Neuronal stem cell (in vitro differentiated cells): ENCODE results near the gene DHCR7. TPM values are rescaled to one million over a fixed set of nuclear protein-coding genes. Genes with fewer than 3 reads are reported as not detected.

Experiments used
- DNase-seq: peaks from one replicate; pipeline ENCODE4 v3.0.0-alpha.2; 2013; ENCODE audit warnings: low spot score
- H2AFZ ChIP-seq: one replicate; pipeline ENCODE4 v1.6.1; 2013; ENCODE audit warnings: mild to moderate bottlenecking, low read length, inconsistent platforms
- H2AK5ac ChIP-seq: 2 replicates; pipeline ENCODE4 v1.6.1; 2013; ENCODE audit warnings: low read depth, mild to moderate bottlenecking, inconsistent platforms, low read length, moderate library complexity, mixed read lengths
- H2BK120ac ChIP-seq: 2 replicates; pipeline ENCODE4 v1.6.1; 2013; ENCODE audit warnings: low read depth, mild to moderate bottlenecking, inconsistent platforms, low read length, moderate library complexity, mixed read lengths
- H2BK12ac ChIP-seq: one replicate; pipeline ENCODE4 v1.6.1; 2013; ENCODE audit warnings: low read length, inconsistent platforms
- H2BK15ac ChIP-seq: 2 replicates; pipeline ENCODE4 v1.6.1; 2013; ENCODE audit warnings: mild to moderate bottlenecking, low read length, inconsistent platforms, mixed read lengths
- H2BK5ac ChIP-seq: one replicate; pipeline ENCODE4 v1.6.1; 2013; ENCODE audit warnings: inconsistent platforms, mild to moderate bottlenecking, low read length, moderate library complexity
- H3K14ac ChIP-seq: one replicate; pipeline ENCODE4 v1.6.1; 2013; ENCODE audit warnings: low read length, inconsistent platforms
- H3K18ac ChIP-seq: 2 replicates; pipeline ENCODE4 v1.6.1; 2013; ENCODE audit warnings: low read length, inconsistent platforms
- H3K23ac ChIP-seq: 2 replicates; pipeline ENCODE4 v1.6.1; 2013; ENCODE audit warnings: low read depth, mild to moderate bottlenecking, mixed read lengths, low read length, inconsistent platforms; ENCODE audit not compliant: poor library complexity
- H3K27ac ChIP-seq: replicated peaks from 3 replicates; pipeline ENCODE4 v1.5.1; 2013; ENCODE audit warnings: low read length, inconsistent platforms
- H3K27me3 ChIP-seq, 3 experiments: 2 replicates each; pipeline ENCODE4 v1.6.1; 2013; ENCODE audit warnings: low read length in 3 of 3, mild to moderate bottlenecking in 2 of 3, inconsistent platforms in 1 of 3, low read depth in 1 of 3, mixed read lengths in 1 of 3, moderate library complexity in 1 of 3; ENCODE audit not compliant: control insufficient read depth in 3 of 3, insufficient read depth in 3 of 3
- H3K36me3 ChIP-seq, 2 donors: replicated peaks in 1 of 2; 2 replicates each; pipeline ENCODE4 v1.6.1; 2013; ENCODE audit warnings: low read length in 2 of 2; ENCODE audit not compliant: control insufficient read depth in 2 of 2, insufficient read depth in 2 of 2
- H3K4ac ChIP-seq: 2 replicates; pipeline ENCODE4 v1.6.1; 2013; ENCODE audit warnings: inconsistent platforms, mild to moderate bottlenecking, low read length, moderate library complexity
- H3K4me1 ChIP-seq, 2 donors: 1 replicate in 1 of 2; 2 replicates in 1 of 2; pipeline ENCODE4 v1.6.1; 2013; ENCODE audit warnings: low read length in 2 of 2, low read depth in 1 of 2; ENCODE audit not compliant: control insufficient read depth in 2 of 2, insufficient read depth in 1 of 2
- H3K4me2 ChIP-seq: one replicate; pipeline ENCODE4 v1.6.1; 2013; ENCODE audit warnings: mild to moderate bottlenecking, low read length, inconsistent platforms; ENCODE audit not compliant: insufficient read depth, poor library complexity, severe bottlenecking
- H3K4me3 ChIP-seq, 2 donors: 2 replicates each; pipeline ENCODE4 v1.5.1; 2013; ENCODE audit warnings: low read length in 2 of 2, mild to moderate bottlenecking in 2 of 2, inconsistent platforms in 1 of 2, moderate library complexity in 1 of 2
- H3K79me1 ChIP-seq: one replicate; pipeline ENCODE4 v1.6.1; 2013; ENCODE audit warnings: low read depth, mild to moderate bottlenecking, inconsistent platforms, low read length, moderate library complexity
- H3K9ac ChIP-seq: one replicate; pipeline ENCODE4 v1.6.1; 2013; ENCODE audit warnings: mild to moderate bottlenecking, low read depth, low read length, inconsistent platforms; ENCODE audit not compliant: poor library complexity
- H3K9me3 ChIP-seq, 2 donors: replicated peaks in 1 of 2; 2 replicates each; pipeline versions ENCODE3 to v1.6.1; 2013; ENCODE audit warnings: low read length in 2 of 2, mild to moderate bottlenecking in 2 of 2, inconsistent platforms in 1 of 2, low read depth in 1 of 2, mixed read lengths in 1 of 2, moderate library complexity in 1 of 2; ENCODE audit not compliant: control insufficient read depth in 2 of 2, insufficient read depth in 1 of 2
- H4K8ac ChIP-seq: one replicate; pipeline ENCODE4 v1.6.1; 2013; ENCODE audit warnings: low read depth, mild to moderate bottlenecking, inconsistent platforms, low read length, moderate library complexity
- H4K91ac ChIP-seq: one replicate; pipeline ENCODE4 v1.6.1; 2013; ENCODE audit warnings: low read length, low read depth, mild to moderate bottlenecking, inconsistent platforms; ENCODE audit not compliant: poor library complexity
- WGBS, 2 donors: extraction: QIAGEN DNeasy Blood & Tissue Kit; methylation state at CpG; one replicate each; pipeline ENCODE4 v1.1.7; 2013; ENCODE audit warnings: missing lambda C conversion rate in 2 of 2, mixed read lengths in 1 of 2; ENCODE audit not compliant: insufficient read length in 2 of 2, insufficient replicate concordance in 1 of 2; ENCODE audit errors: extremely low coverage in 2 of 2; 5-methylcytosine and 5-hydroxymethylcytosine counted together
- polyA plus RNA-seq, 2 experiments: library from polyadenylated mRNA; stranded (reverse); fragments of 200-250 nt; gene quantifications; one replicate each; pipeline ENCODE4 v1.2.3, GENCODE V29; 2013

DHCR7 gene, protein sequence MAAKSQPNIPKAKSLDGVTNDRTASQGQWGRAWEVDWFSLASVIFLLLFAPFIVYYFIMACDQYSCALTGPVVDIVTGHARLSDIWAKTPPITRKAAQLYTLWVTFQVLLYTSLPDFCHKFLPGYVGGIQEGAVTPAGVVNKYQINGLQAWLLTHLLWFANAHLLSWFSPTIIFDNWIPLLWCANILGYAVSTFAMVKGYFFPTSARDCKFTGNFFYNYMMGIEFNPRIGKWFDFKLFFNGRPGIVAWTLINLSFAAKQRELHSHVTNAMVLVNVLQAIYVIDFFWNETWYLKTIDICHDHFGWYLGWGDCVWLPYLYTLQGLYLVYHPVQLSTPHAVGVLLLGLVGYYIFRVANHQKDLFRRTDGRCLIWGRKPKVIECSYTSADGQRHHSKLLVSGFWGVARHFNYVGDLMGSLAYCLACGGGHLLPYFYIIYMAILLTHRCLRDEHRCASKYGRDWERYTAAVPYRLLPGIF
- polyA plus RNA-seq (2013, experiment 1 of 2): 138 TPM
- polyA plus RNA-seq (2013, experiment 2 of 2): 140 TPM

DNA sequence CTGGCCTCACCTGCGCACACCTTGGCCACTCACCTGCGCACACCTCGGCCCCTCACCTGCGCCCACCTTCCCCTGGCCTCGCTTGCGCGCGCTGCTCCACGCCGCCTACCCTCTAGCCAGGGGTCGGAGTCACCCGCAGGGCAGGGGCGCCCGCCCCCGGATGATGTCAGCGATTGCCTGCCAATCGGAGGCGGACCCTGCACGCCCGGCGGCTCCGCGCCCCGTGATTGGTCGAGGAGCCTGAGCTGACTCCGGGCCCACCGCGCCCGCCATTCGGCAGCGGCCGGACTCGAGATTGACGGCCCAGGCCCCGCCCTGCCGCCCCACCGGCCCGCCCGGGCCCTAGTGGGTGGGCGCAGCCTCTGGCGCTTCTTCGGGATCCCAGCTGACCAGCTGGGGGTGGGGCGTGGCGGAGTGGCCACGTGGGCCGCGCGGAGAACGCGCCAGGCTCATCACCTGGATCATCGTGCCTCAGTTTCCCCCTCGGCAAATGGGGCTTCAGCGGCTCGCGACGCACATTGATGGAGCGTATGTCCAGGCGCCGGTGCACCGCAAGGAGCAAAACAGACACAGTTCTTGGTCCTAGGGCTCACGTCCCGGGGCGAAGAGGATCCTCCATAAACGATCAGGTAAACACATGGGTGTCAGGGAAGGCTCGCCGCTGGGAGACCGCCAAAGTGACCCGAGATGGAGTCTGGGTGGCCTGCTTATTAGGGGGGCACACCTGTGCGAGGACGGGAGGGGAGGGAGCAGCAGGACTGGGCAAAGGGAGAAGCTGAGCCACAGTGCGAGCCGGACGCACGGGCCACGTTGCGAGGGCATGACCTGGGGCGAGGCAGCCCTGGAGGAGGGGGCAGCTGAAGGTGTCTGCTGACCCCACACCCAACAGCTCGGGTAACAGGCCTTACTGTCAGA lies at the start of gene DHCR7:
Gene DHCR7, minus strand, starts transcription at position 137 of the 915 bp plus-strand sequence. CDS start 3,441 bp downstream, outside the sequence.
- Histone ChIP-seq H3K36me3 (peaks cover 26 to 43% of the 10 kb centered on the region in 2 donors), H3K79me1 (peaks cover 17% of the 10 kb centered on the region), H2AFZ (peak within 1 kb of the TSS; percentile 91), H3K4me2 (peak within 1 kb of the TSS; percentile 94), H3K4ac (no peak within 1 kb of the TSS), H2BK12ac (peak within 1 kb of the TSS; percentile 49), H4K91ac (no peak within 1 kb of the TSS), H3K9ac (peak within 1 kb of the TSS; percentile 91), H3K4me3 (peak within 1 kb of the TSS; percentile 88 to 96), H3K23ac (peak within 1 kb of the TSS; percentile 96), H2BK5ac (peak within 1 kb of the TSS; percentile 78), H3K9me3 (peaks cover 3 to 18% of the 10 kb centered on the region in 2 donors), H3K27ac (peak within 1 kb of the TSS; percentile 62), H4K8ac (no peak within 1 kb of the TSS), H2BK120ac (no peak within 1 kb of the TSS), H3K4me1 (peaks cover 14 to 20% of the 10 kb centered on the region in 2 donors), H3K14ac (peak within 1 kb of the TSS; percentile 60), H2AK5ac (peak within 1 kb of the TSS; percentile 54), H2BK15ac (peak within 1 kb of the TSS; percentile 71), H3K18ac (peak within 1 kb of the TSS; percentile 95), H3K27me3 (no peaks in the 10 kb centered on the region)
- WGBS, 2 donors: no CpG with 5 or more reads among the region's 78 CpGs
- DNase-seq: peak; percentile 95

DNA sequence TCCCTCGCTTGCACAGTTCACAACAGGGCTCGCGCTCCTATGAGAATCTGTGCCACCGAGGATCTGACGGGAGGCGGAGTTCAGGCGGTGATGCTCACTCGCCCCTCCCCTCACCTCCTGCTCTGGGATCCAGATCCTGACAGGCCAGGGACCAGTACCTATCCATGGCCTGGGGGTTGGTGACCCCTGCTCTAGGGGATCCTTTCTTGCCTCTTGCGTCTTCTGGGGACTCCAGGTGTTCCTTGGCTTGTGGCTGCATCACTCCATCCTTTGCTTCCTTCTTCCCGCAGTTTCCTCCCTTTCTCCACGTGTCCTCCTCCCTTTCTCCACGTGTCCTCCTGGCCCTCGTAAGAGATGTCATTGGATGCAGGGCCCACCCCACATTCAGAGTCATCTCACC lies 48.2 kb upstream of the DHCR7 start:
- Histone ChIP-seq H4K91ac (no peak overlapping the region), H3K27ac (no peak overlapping the region), H3K18ac (no peak overlapping the region), H3K36me3 (peaks cover 17 to 78% of the 10 kb centered on the region in 2 donors), H3K4me1 (no peaks in the 10 kb centered on the region), H2BK5ac (no peak overlapping the region), H3K79me1 (peaks cover 4% of the 10 kb centered on the region), H2BK12ac (no peak overlapping the region), H2BK15ac (no peak overlapping the region), H3K9me3 (peaks cover 0 to 7% of the 10 kb centered on the region in 2 donors), H3K27me3 (no peaks in the 10 kb centered on the region), H3K14ac (no peak overlapping the region), H3K4me3 (no peak overlapping the region), H3K4ac (no peak overlapping the region), H3K4me2 (no peak overlapping the region), H3K9ac (no peak overlapping the region), H2AK5ac (no peak overlapping the region), H4K8ac (no peak overlapping the region), H2AFZ (no peak overlapping the region), H3K23ac (no peak overlapping the region), H2BK120ac (no peak overlapping the region)
- no peak for DNase-seq
- no CpG with 5 or more reads among the region's 13 CpGs for WGBS, 2 donors

DNA sequence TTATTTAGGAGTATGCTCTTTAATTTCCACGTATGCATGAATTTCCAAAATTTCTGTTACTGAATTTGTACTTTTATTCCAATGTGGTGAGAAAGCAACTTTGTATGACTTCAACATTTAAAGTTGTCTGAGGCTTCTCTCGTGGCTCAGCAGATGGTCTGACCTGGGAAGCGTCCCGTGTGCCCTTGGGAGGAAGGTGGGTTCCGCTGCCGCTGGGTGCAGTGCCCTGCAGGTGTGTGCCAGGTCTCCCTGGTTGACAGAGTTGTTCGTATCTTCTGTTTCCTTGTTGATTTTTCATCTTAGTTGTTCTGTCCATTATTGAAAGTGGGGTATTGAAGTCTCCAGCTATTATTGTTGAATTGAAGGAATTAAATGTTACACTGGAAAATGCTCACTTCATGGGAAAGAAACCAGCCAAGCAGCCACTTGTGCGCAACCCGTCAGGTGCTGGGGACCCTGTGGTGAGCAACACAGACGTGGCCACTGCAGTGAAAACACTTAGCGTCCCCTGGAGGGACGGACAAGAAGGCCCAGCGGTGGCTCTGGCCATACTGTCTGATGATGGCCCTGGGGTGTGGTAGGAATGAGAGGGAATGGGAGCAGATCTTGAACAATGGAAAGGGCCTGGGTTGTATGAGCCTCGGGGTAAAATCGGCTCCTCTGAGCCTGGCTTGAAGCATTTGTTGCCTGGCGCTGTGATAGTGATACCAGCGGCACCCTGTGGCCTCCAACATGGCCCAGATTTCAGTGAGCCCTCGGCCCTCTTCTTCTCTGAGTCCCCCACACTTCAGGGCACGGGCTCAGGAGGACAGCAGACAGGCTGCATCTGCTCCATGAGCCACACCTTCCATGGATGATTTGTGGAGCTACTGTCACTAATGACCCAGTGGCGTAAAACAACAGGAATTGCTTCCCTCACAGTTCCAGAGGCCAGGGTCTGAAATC lies 47.4 kb upstream of the DHCR7 start:
- no peak overlapping the region for H3K23ac ChIP-seq
- peaks cover 4% of the 10 kb centered on the region for H3K79me1 ChIP-seq
- no peak overlapping the region for H3K4me2 ChIP-seq
- no peak overlapping the region for H2BK120ac ChIP-seq
- no peaks in the 10 kb centered on the region for H3K27me3 ChIP-seq
- WGBS, 2 donors: no CpG with 5 or more reads among the region's 20 CpGs
- H3K18ac ChIP-seq: peak overlapping the region; percentile 41
- no peak overlapping the region for H2BK12ac ChIP-seq
- H2AFZ ChIP-seq: no peak overlapping the region
- no peak overlapping the region for H2BK15ac ChIP-seq
- no peaks in the 10 kb centered on the region for H3K4me1 ChIP-seq
- no peak overlapping the region for H3K27ac ChIP-seq
- no peak overlapping the region for H3K4me3 ChIP-seq
- H3K4ac ChIP-seq: no peak overlapping the region
- no peak for DNase-seq
- peaks cover 22 to 86% of the 10 kb centered on the region in 2 donors for H3K36me3 ChIP-seq
- peaks cover 0 to 7% of the 10 kb centered on the region in 2 donors for H3K9me3 ChIP-seq
- H4K91ac ChIP-seq: no peak overlapping the region
- no peak overlapping the region for H3K14ac ChIP-seq
- no peak overlapping the region for H2AK5ac ChIP-seq
- H3K9ac ChIP-seq: no peak overlapping the region
- H4K8ac ChIP-seq: no peak overlapping the region
- H2BK5ac ChIP-seq: no peak overlapping the region
